K562 (cell line): ENCODE data around the gene STING1. TPM values are rescaled to one million over a fixed set of nuclear protein-coding genes. Genes with fewer than 3 reads are reported as not detected.

ENCODE experiments used
- ATAC-seq: fragments of 200-7000 bp; cut with Tn5 transposase; 3 replicates; pipeline ENCODE4 v1.9.1; 2020; ENCODE audit warnings: moderate library complexity
- BruUV-seq: library from RNA; stranded (reverse); fragments of 400-500 nt; replicated peaks from 2 replicates; lab custom pipeline; 2021; lab: Mats Ljungman, UMichigan
- CTCF ChIA-PET: fragments of 300-600 bp; formaldehyde crosslinking; extraction: SDS; loops from one replicate; lab custom pipeline; 2021; ENCODE audit warnings: low intra/inter-chr PET ratio; lab: Yijun Ruan, JAX
- POLR2A ChIA-PET: fragments of 300-600, 350-650 bp; sonication (Branson Sonifier 250); formaldehyde crosslinking; extraction: SDS; loops from one replicate; lab custom pipeline; 2021; ENCODE audit warnings: antibody characterized with exemption, inconsistent platforms; lab: Yijun Ruan, JAX
- DNase-seq, 4 experiments: peaks; one replicate each; pipeline versions ENCODE4 v3.0.0 to v3.0.0-alpha.2; 2011 to 2018; ENCODE audit warnings: low spot score in 3 of 4, mixed read lengths in 3 of 4; ENCODE audit errors: extremely low read depth in 1 of 4
- FAIRE-seq: peaks from 2 replicates; lab custom pipeline; 2011; peaks lifted over from hg19 to GRCh38; lab: Jason Lieb, UNC
- H2AFZ ChIP-seq: 2 replicates; pipeline ENCODE4 v1.6.0; 2011; ENCODE audit warnings: low read depth, low read length, control low read depth, inconsistent platforms
- H3K27ac ChIP-seq: fragments of 200-600 bp; 3 replicates; pipeline ENCODE4 v1.8.0; 2011; ENCODE audit warnings: low read depth, mild to moderate bottlenecking, control low read depth, inconsistent platforms, low read length, moderate library complexity, mixed read lengths; ENCODE audit errors: extremely low read depth
- H3K27me3 ChIP-seq, 2 experiments: fragments of 300-600 bp in 1 of 2; 2 replicates in 1 of 2; 3 replicates in 1 of 2; pipeline versions ENCODE4 v1.6.0 to v1.8.0; 2011; ENCODE audit warnings: inconsistent platforms in 2 of 2, low read length in 2 of 2, mild to moderate bottlenecking in 1 of 2, mixed read lengths in 1 of 2, moderate library complexity in 1 of 2; ENCODE audit not compliant: control insufficient read depth in 2 of 2, insufficient read depth in 2 of 2
- H3K36me3 ChIP-seq: fragments of 300-600 bp; 3 replicates; pipeline ENCODE4 v1.8.0; 2011; ENCODE audit warnings: mild to moderate bottlenecking, low read length, inconsistent platforms; ENCODE audit not compliant: control insufficient read depth, insufficient read depth
- H3K4me1 ChIP-seq, 2 experiments: fragments of 200-600 bp in 1 of 2; replicated peaks in 1 of 2; 2 replicates in 1 of 2; 3 replicates in 1 of 2; pipeline versions ENCODE4 v1.5.1 to v1.8.0; 2011; ENCODE audit warnings: inconsistent platforms in 2 of 2, low read length in 2 of 2, mild to moderate bottlenecking in 1 of 2, mixed read lengths in 1 of 2, moderate library complexity in 1 of 2; ENCODE audit not compliant: control insufficient read depth in 2 of 2, insufficient read depth in 2 of 2
- H3K4me2 ChIP-seq: 2 replicates; pipeline ENCODE4 v1.6.1; 2011; ENCODE audit warnings: low read length, control low read depth, inconsistent platforms, mixed read lengths; ENCODE audit not compliant: insufficient read depth
- H3K4me3 ChIP-seq: fragments of 200-600 bp; sonication (generic), shearing (Covaris generic); 2 replicates; pipeline ENCODE4 v1.5.1; 2016; ENCODE audit warnings: control low read depth, inconsistent platforms
- H3K79me2 ChIP-seq: fragments of 200-600 bp; 3 replicates; pipeline ENCODE4 v1.8.0; 2011; ENCODE audit warnings: low read length, inconsistent platforms; ENCODE audit not compliant: control insufficient read depth, insufficient read depth
- H3K9ac ChIP-seq, 2 experiments: 2 replicates each; pipeline versions ENCODE4 v1.6.0 to v1.6.1; 2011; ENCODE audit warnings: low read depth in 2 of 2, low read length in 2 of 2, control low read depth in 1 of 2, inconsistent platforms in 1 of 2, mild to moderate bottlenecking in 1 of 2, mixed read lengths in 1 of 2; ENCODE audit not compliant: insufficient read depth in 1 of 2
- H3K9me1 ChIP-seq: one replicate; pipeline ENCODE4 v1.6.0; 2011; ENCODE audit warnings: inconsistent platforms, mild to moderate bottlenecking, low read length, moderate library complexity; ENCODE audit not compliant: control insufficient read depth, insufficient read depth
- H3K9me3 ChIP-seq: replicated peaks from 2 replicates; pipeline ENCODE4 v1.5.1; 2011; ENCODE audit warnings: low read depth, low read length, inconsistent platforms; ENCODE audit not compliant: control insufficient read depth, insufficient read depth
- H4K20me1 ChIP-seq: replicated peaks from 2 replicates; pipeline ENCODE4 v1.6.1; 2011; ENCODE audit warnings: low read length, inconsistent platforms, mixed read lengths; ENCODE audit not compliant: control insufficient read depth, insufficient read depth
- ATF7 ChIP-seq: fragments of 450-650 bp; IDR thresholded peaks from 2 replicates; pipeline ENCODE4 v1.7.1; 2014; ENCODE audit warnings: mild to moderate bottlenecking, moderate library complexity
- BRD9 ChIP-seq: fragments of 450-650 bp; IDR thresholded peaks from 2 replicates; pipeline ENCODE4 v1.6.1; 2018; ENCODE audit warnings: low read depth; ENCODE audit not compliant: partially characterized antibody
- PURB ChIP-seq: sonication (generic); formaldehyde crosslinking; IDR thresholded peaks from 2 replicates; pipeline ENCODE4 v1.9.0; 2021; ENCODE audit warnings: low read depth, mild to moderate bottlenecking, missing genetic modification reagents
- RB1 ChIP-seq: fragments of 450-650 bp; IDR thresholded peaks from 2 replicates; pipeline ENCODE4 v1.6.1; 2017; ENCODE audit warnings: low read depth, mild to moderate bottlenecking
- TOE1 ChIP-seq, 2 experiments: fragments of 450-650 bp in 1 of 2; sonication (generic) in 1 of 2; formaldehyde crosslinking in 1 of 2; IDR thresholded peaks; 2 replicates each; pipeline versions ENCODE4 v1.7.1 to v1.8.0; 2016 to 2022; ENCODE audit warnings: borderline replicate concordance in 2 of 2, mild to moderate bottlenecking in 2 of 2, antibody characterized with exemption in 1 of 2, inconsistent platforms in 1 of 2, low read depth in 1 of 2, missing genetic modification reagents in 1 of 2, moderate library complexity in 1 of 2
- ZNF140 ChIP-seq: fragments of 250-450 bp; sonication (Bioruptor Pico); IDR thresholded peaks from 2 replicates; pipeline ENCODE4 v1.8.0; 2021; ENCODE audit warnings: moderate library complexity, mild to moderate bottlenecking, inconsistent platforms
- ZNF79 ChIP-seq: fragments of 250-450 bp; sonication (Bioruptor Pico); IDR thresholded peaks from 2 replicates; pipeline ENCODE4 v1.4.0; 2020; ENCODE audit warnings: low read depth, mild to moderate bottlenecking, moderate library complexity
- WGBS: fragments of 100-300 bp; shearing (Covaris generic); methylation state at CpG from one replicate; pipeline ENCODE4 v1.1.6; 2016; ENCODE audit warnings: low coverage, mixed read lengths; ENCODE audit not compliant: insufficient coverage; ENCODE audit errors: missing lambda C conversion rate; 5-methylcytosine and 5-hydroxymethylcytosine counted together
- in situ Hi-C: fragments of 300-500 bp; cut with MboI; formaldehyde crosslinking; loops from 4 replicates; pipeline ENCODE4 v1.15.0; 2018; ENCODE audit warnings: inconsistent platforms, mixed read lengths
- intact Hi-C: fragments of 100-400 bp; cut with micrococcal nuclease; formaldehyde crosslinking; loops from 2 replicates; pipeline ENCODE4 v1.14.2; 2022
- polyA plus RNA-seq, 8 experiments: library from polyadenylated mRNA; depleted of rRNA in 4 of 8; stranded (reverse) in 5 of 8; unstranded in 3 of 8; fragments of >200 nt; fragmentation: Nextera tagmentation in 2 of 8; fragmentation: Illumina TruSeq in 1 of 8; extraction: Ambion mirVana in 2 of 8; extraction: Trizol in 1 of 8; gene quantifications; 2 replicates each; pipeline versions ENCODE4 v1.2.1 to v1.2.3, GENCODE V29; 2011 to 2014; ENCODE audit warnings: inconsistent platforms in 1 of 8, missing spikeins in 1 of 8
- total RNA-seq, 7 experiments: library from RNA; depleted of rRNA in 6 of 7; stranded (reverse); fragments of >200 nt in 6 of 7; fragmentation: Illumina TruSeq in 2 of 7; extraction: Trizol in 2 of 7; gene quantifications; 2 replicates each; pipeline versions ENCODE4 v1.2.1 to v1.2.3, GENCODE V29; 2011 to 2021; ENCODE audit warnings: low replicate concordance in 1 of 7
- TF ChIP-seq, protein P1 (sequence below), 2 experiments: IDR thresholded peaks in 1 of 2; conservative IDR thresholded peaks in 1 of 2; 2 replicates each; pipeline ENCODE4 v1.6.1; 2016; ENCODE audit warnings: low read depth in 2 of 2, mild to moderate bottlenecking in 1 of 2, missing compliant biosample characterization in 1 of 2, missing genetic modification characterization in 1 of 2, moderate library complexity in 1 of 2
- TF ChIP-seq, protein P2 (sequence below): fragments of 450-650 bp; conservative IDR thresholded peaks from 2 replicates; pipeline ENCODE4 v1.6.1; 2016; ENCODE audit warnings: missing genetic modification characterization, low read depth, mild to moderate bottlenecking, missing compliant biosample characterization, moderate library complexity
- TF ChIP-seq, protein P3 (sequence below): fragments of 250-450 bp; sonication (Bioruptor Pico); IDR thresholded peaks from 2 replicates; pipeline ENCODE4 v1.4.0; 2020; ENCODE audit warnings: borderline replicate concordance
- TF ChIP-seq, protein P4 (sequence below): fragments of 450-650 bp; formaldehyde crosslinking; conservative IDR thresholded peaks from 2 replicates; pipeline ENCODE4 v1.4.0; 2022; ENCODE audit warnings: mild to moderate bottlenecking, missing genetic modification characterization

The STING1 gene
- total and polyA plus RNA-seq, 9 of the 15 experiments (the other 6 are each of a cell fraction or from before 2014, with no cell fraction given) = 20.8 to 69.1 (median 44.7) TPM

DNA sequence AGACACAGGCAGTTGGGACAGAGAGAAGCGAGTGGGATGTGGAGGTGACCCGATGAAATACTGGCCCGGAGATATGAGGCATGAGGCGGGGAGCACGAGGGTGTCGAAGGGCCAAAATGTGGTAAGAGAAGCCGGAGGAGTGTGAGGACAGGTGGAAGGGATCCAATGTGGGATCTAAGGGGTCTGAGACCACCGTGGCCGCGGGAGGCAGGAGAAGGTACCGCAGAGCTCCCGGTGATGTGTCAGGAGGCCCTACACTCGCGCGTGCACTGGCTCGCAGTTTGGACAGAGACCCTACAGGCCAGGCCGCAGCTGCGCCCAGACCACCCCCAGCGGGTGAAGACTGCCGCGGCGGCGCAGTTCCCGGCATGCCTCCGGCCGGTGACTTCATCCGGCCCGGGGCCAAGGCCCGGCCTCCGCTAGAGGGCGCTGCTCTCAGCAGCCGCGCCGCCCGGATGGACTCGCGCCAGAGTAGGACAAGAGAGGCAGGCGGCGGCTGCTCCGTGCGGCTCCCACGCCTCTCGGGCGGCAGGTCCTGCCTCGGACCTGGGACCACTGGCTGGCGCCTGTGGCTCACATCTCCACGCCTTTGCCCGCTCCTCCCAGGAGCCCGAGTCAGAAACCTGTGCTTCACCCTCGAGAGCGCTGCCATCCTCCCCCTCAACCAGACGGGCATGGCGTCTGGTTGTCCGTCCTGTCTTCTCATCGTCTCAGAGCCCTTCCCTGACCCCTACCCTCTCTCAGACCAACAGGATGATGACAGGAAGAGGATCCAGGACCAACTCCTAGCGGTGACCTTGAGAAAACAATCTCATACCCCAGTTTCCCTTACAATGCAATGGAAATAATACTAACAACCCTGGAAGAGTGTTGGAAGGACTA, 35.4 kb upstream of the STING1 start:
- H3K79me2 ChIP-seq = no peaks in the 10 kb centered on the region
- POLR2A ChIA-PET = interaction anchor here (0.6 to 1.3 kb wide), 8 partner anchors 15 to 1174 kb away, joined by 3 read pairs; no protein-coding TSS in a partner anchor
- peak overlapping the region; percentile 95 for H3K4me2 ChIP-seq
- no peaks in the 10 kb centered on the region for H3K27me3 ChIP-seq
- H4K20me1 ChIP-seq = no peaks in the 10 kb centered on the region
- ATAC-seq (peak; percentile 95), FAIRE-seq (peak; percentile 26), DNase-seq (peak; percentile 95 to 96 (median 96))
- in situ Hi-C loops = loop anchor here (5.0 kb wide), 1 partner anchor 96 kb away; no protein-coding TSS in a partner anchor
- peaks cover 14 to 17% of the 10 kb centered on the region in 2 experiments for H3K4me1 ChIP-seq
- peak overlapping the region; percentile 44 for H3K4me3 ChIP-seq
- H3K27ac ChIP-seq = peak overlapping the region; percentile 90
- H3K9me3 ChIP-seq = no peaks in the 10 kb centered on the region
- TSS peak; percentile 90 for BruUV-seq
- H3K36me3 ChIP-seq = no peaks in the 10 kb centered on the region
- CTCF ChIA-PET = interaction anchor here (0.6 to 1.3 kb wide), 3 partner anchors 96 to 231 kb away, joined by 3 to 5 read pairs (median 3); no protein-coding TSS in a partner anchor
- peak overlapping the region; percentile 89 to 93 for H3K9ac ChIP-seq
- intact Hi-C loops = loop anchor here (2.0 to 5.0 kb wide), 2 partner anchors 43 to 119 kb away; partner anchors contain the start of gene UBE2D2
- WGBS = 5% methylated on average over 50 of the region's 56 CpGs
- H3K9me1 ChIP-seq = no peaks in the 10 kb centered on the region
- H2AFZ ChIP-seq = peak overlapping the region; percentile 97
- TF ChIP-seq ATF7 = peak; percentile 99
- TF ChIP-seq, protein P1, sequence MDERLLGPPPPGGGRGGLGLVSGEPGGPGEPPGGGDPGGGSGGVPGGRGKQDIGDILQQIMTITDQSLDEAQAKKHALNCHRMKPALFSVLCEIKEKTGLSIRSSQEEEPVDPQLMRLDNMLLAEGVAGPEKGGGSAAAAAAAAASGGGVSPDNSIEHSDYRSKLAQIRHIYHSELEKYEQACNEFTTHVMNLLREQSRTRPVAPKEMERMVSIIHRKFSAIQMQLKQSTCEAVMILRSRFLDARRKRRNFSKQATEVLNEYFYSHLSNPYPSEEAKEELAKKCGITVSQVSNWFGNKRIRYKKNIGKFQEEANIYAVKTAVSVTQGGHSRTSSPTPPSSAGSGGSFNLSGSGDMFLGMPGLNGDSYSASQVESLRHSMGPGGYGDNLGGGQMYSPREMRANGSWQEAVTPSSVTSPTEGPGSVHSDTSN (CRISPR knock-in tag; IDR thresholded peaks at IDR 0.05; ENCODE audit: low read depth) = no peak
- TF ChIP-seq, protein P1 (tag; conservative IDR thresholded peaks at IDR 0.05; ENCODE audit: low read depth) = no peak
- no peak for TF ChIP-seq ZNF140 (CRISPR knock-in tag)
- TF ChIP-seq, protein P2, sequence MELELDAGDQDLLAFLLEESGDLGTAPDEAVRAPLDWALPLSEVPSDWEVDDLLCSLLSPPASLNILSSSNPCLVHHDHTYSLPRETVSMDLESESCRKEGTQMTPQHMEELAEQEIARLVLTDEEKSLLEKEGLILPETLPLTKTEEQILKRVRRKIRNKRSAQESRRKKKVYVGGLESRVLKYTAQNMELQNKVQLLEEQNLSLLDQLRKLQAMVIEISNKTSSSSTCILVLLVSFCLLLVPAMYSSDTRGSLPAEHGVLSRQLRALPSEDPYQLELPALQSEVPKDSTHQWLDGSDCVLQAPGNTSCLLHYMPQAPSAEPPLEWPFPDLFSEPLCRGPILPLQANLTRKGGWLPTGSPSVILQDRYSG (tag) = peak; percentile 62
- no peak for TF ChIP-seq ZNF79 (CRISPR knock-in tag)
- peak; percentile 98 for TF ChIP-seq RB1
- TF ChIP-seq BRD9 = peak; percentile 50
- TF ChIP-seq, protein P3, sequence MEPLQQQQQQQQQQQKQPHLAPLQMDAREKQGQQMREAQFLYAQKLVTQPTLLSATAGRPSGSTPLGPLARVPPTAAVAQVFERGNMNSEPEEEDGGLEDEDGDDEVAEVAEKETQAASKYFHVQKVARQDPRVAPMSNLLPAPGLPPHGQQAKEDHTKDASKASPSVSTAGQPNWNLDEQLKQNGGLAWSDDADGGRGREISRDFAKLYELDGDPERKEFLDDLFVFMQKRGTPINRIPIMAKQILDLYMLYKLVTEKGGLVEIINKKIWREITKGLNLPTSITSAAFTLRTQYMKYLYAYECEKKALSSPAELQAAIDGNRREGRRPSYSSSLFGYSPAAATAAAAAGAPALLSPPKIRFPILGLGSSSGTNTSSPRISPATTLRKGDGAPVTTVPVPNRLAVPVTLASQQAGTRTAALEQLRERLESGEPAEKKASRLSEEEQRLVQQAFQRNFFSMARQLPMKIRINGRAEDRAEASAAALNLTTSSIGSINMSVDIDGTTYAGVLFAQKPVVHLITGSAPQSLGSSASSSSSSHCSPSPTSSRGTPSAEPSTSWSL (CRISPR knock-in tag) = no peak
- peak; percentile 60 for TF ChIP-seq TOE1 (IDR thresholded peaks at IDR 0.05; ENCODE audit: borderline replicate concordance)
- no peak for TF ChIP-seq TOE1 (CRISPR knock-in tag; IDR thresholded peaks at IDR 0.05; ENCODE audit: borderline replicate concordance, low read depth)
- no peak for TF ChIP-seq PURB (CRISPR knock-in tag)
- TF ChIP-seq, protein P4, sequence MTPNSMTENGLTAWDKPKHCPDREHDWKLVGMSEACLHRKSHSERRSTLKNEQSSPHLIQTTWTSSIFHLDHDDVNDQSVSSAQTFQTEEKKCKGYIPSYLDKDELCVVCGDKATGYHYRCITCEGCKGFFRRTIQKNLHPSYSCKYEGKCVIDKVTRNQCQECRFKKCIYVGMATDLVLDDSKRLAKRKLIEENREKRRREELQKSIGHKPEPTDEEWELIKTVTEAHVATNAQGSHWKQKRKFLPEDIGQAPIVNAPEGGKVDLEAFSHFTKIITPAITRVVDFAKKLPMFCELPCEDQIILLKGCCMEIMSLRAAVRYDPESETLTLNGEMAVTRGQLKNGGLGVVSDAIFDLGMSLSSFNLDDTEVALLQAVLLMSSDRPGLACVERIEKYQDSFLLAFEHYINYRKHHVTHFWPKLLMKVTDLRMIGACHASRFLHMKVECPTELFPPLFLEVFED (CRISPR knock-in tag) = 0 out of 2 replicates have a peak, but pooled peaks have one; percentile 34
